Coronary artery (tissue), 2 donors: ENCODE results near the gene MCM3AP.
"Not testable (repeated sequence)": the region's sequence is repeated elsewhere in the genome, so short reads cannot be mapped to it uniquely, and the experiment has no call there.

Experiments used
- DNase-seq: peaks from one replicate; pipeline ENCODE4 v3.0.0-alpha.2; 2017; ENCODE audit warnings: low spot score
- H3K27ac ChIP-seq, 2 donors: fragments of 200-600 bp; sonication (generic); one replicate each; pipeline ENCODE4 v1.5.1; 2016 to 2019
- H3K4me3 ChIP-seq: fragments of 200-600 bp; sonication (generic); 2 replicates; pipeline ENCODE4 v1.5.1; 2016; ENCODE audit warnings: mild to moderate bottlenecking, moderate library complexity
- CTCF ChIP-seq: fragments of 200-600 bp; sonication (generic); IDR thresholded peaks from one replicate; pipeline ENCODE4 v1.5.1; 2019; ENCODE audit warnings: antibody characterized with exemption

The MCM3AP gene

GRCh38 chr21:46319186-46319585 lies 33.8 kb upstream of the MCM3AP start:
- no peak for TF ChIP-seq CTCF
- Histone ChIP-seq H3K4me3 (no peak overlapping the region), H3K27ac (no peak overlapping the region)
- DNase-seq, result no peak

- TF ChIP-seq CTCF, result no peak
- no peak overlapping the region for H3K4me3 ChIP-seq
- no peak for DNase-seq
- H3K27ac ChIP-seq, result no peak overlapping the region
Measured at GRCh38 chr21:46318464-46318845, 33.0 kb upstream of the MCM3AP start.

GRCh38 chr21:46317710-46318463 lies 32.5 kb upstream of the MCM3AP start:
- H3K4me3 ChIP-seq, result no peak overlapping the region
- no peak for TF ChIP-seq CTCF
- H3K27ac ChIP-seq, result no peak overlapping the region
- DNase-seq, result no peak

- no peak for DNase-seq
- H3K4me3 ChIP-seq, result no peak overlapping the region
- H3K27ac ChIP-seq, result no peak overlapping the region
- no peak for TF ChIP-seq CTCF
Measured at GRCh38 chr21:46316708-46317324, 31.4 kb upstream of the MCM3AP start.

- Histone ChIP-seq H3K4me3 (no peak overlapping the region), H3K27ac (no peak overlapping the region)
- DNase-seq, result no peak
- no peak for TF ChIP-seq CTCF
Measured at GRCh38 chr21:46314441-46315020, 29.1 kb upstream of the MCM3AP start.

- DNase-seq, result no peak
- TF ChIP-seq CTCF, result no peak
- H3K27ac ChIP-seq, result no peak overlapping the region
- H3K4me3 ChIP-seq, result no peak overlapping the region
Measured at GRCh38 chr21:46312949-46313348, 27.5 kb upstream of the MCM3AP start.

- no peak overlapping the region for H3K27ac ChIP-seq
- no peak for TF ChIP-seq CTCF
Measured at GRCh38 chr21:46311568-46311967, 26.2 kb upstream of the MCM3AP start.

GRCh38 chr21:46310260-46310659 lies 24.8 kb upstream of the MCM3AP start:
- not testable (repeated sequence) for H3K4me3 ChIP-seq, DNase-seq, H3K27ac ChIP-seq

More at GRCh38 chr21:46311568-46311967, 26.2 kb upstream of the MCM3AP start:
- no peak overlapping the region for H3K4me3 ChIP-seq
- DNase-seq, result no peak
